GM12878 (cell line): Measurements from ENCODE around the gene PRSS16. TPM values are rescaled to one million over a fixed set of nuclear protein-coding genes. Genes with fewer than 3 reads are reported as not detected.

Experiments used
- ATAC-seq: fragments of 200-7000 bp; cut with Tn5 transposase; 3 replicates; pipeline ENCODE4 v1.9.1; 2020; ENCODE audit warnings: mild to moderate bottlenecking, moderate library complexity
- BruUV-seq: library from RNA; stranded (reverse); fragments of 400-500 nt; replicated peaks from 2 replicates; lab custom pipeline; 2021; lab: Mats Ljungman, UMichigan
- CTCF ChIA-PET: fragments of 300-600 bp; sonication (Branson Sonifier 250); formaldehyde crosslinking; extraction: SDS; loops from one replicate; lab custom pipeline; 2021; ENCODE audit warnings: inconsistent platforms; lab: Yijun Ruan, JAX
- POLR2A ChIA-PET: fragments of 350-600 bp; formaldehyde crosslinking; extraction: SDS; loops from one replicate; lab custom pipeline; 2021; ENCODE audit warnings: inconsistent platforms; lab: Charles Lee
- RAD21 ChIA-PET: fragments of 300-600 bp; sonication (Branson Sonifier 250); formaldehyde crosslinking; loops from one replicate; lab custom pipeline; 2023; ENCODE audit warnings: antibody characterized with exemption; ENCODE audit not compliant: unreplicated experiment; lab: Charles Lee
- SMC1A ChIA-PET: fragments of 300-600 bp; sonication (Branson Sonifier 250); formaldehyde crosslinking; loops from one replicate; lab custom pipeline; 2023; ENCODE audit not compliant: unreplicated experiment, uncharacterized antibody; lab: Charles Lee
- DNase-seq: peaks from one replicate; pipeline ENCODE4 v3.0.0-alpha.2; 2011; ENCODE audit warnings: low read depth, low spot score
- FAIRE-seq: peaks from 3 replicates; lab custom pipeline; 2011; peaks lifted over from hg19 to GRCh38; lab: Jason Lieb, UNC
- H2AFZ ChIP-seq: 2 replicates; pipeline ENCODE4 v1.6.0; 2011; ENCODE audit warnings: low read depth, low read length, control low read depth; ENCODE audit not compliant: control insufficient read depth
- H3K27ac ChIP-seq: 2 replicates; pipeline ENCODE4 v1.5.1; 2011; ENCODE audit warnings: control low read depth; ENCODE audit not compliant: control insufficient read depth, insufficient read depth
- H3K27me3 ChIP-seq, 2 experiments: replicated peaks in 1 of 2; 2 replicates each; pipeline versions ENCODE4 v1.6.0 to v1.6.1; 2011; ENCODE audit warnings: low read length in 1 of 2; ENCODE audit not compliant: control insufficient read depth in 2 of 2, insufficient read depth in 2 of 2
- H3K36me3 ChIP-seq, 2 experiments: 2 replicates each; pipeline ENCODE4 v1.5.1; 2011; ENCODE audit warnings: low read length in 1 of 2; ENCODE audit not compliant: control insufficient read depth in 2 of 2, insufficient read depth in 2 of 2
- H3K4me1 ChIP-seq: 2 replicates; pipeline ENCODE4 v1.6.1; 2011; ENCODE audit warnings: mild to moderate bottlenecking, low read length, moderate library complexity, mixed read lengths; ENCODE audit not compliant: control insufficient read depth, insufficient read depth
- H3K4me2 ChIP-seq: 2 replicates; pipeline ENCODE4 v1.6.0; 2011; ENCODE audit warnings: control low read depth; ENCODE audit not compliant: control insufficient read depth, insufficient read depth
- H3K4me3 ChIP-seq: fragments of 200-600 bp; sonication (generic); 2 replicates; pipeline ENCODE4 v1.5.1; 2016
- H3K79me2 ChIP-seq: 2 replicates; pipeline ENCODE4 v1.6.0; 2011; ENCODE audit warnings: low read length; ENCODE audit not compliant: control insufficient read depth, insufficient read depth
- H3K9ac ChIP-seq: 2 replicates; pipeline ENCODE4 v1.8.0; 2011; ENCODE audit warnings: low read length, control low read depth, mixed read lengths; ENCODE audit not compliant: control insufficient read depth, insufficient read depth
- H3K9me3 ChIP-seq: replicated peaks from 3 replicates; pipeline ENCODE4 v1.5.1; 2011; ENCODE audit warnings: mild to moderate bottlenecking, low read length; ENCODE audit not compliant: control insufficient read depth, insufficient read depth
- H4K20me1 ChIP-seq: 2 replicates; pipeline ENCODE4 v1.6.0; 2011; ENCODE audit not compliant: control insufficient read depth, insufficient read depth
- CHD1 ChIP-seq: IDR thresholded peaks from 2 replicates; pipeline ENCODE4 v1.6.1; 2012; ENCODE audit warnings: low read depth, low read length, improper control_type of control experiment
- IKZF2 ChIP-seq, 2 experiments: fragments of 450-650 bp; IDR thresholded peaks; 2 replicates each; pipeline ENCODE4 v1.6.1; 2017; ENCODE audit warnings: mild to moderate bottlenecking in 2 of 2, moderate library complexity in 2 of 2
- KDM1A ChIP-seq: fragments of 200-600 bp; sonication (generic); IDR thresholded peaks from 2 replicates; pipeline ENCODE4 v1.6.1; 2016; ENCODE audit warnings: borderline replicate concordance
- MYB ChIP-seq: fragments of 150-350 bp; IDR thresholded peaks from 2 replicates; pipeline ENCODE4 v1.6.1; 2014; ENCODE audit warnings: mild to moderate bottlenecking, low read depth, low read length, borderline replicate concordance
- NR2C2 ChIP-seq: IDR thresholded peaks from 2 replicates; pipeline ENCODE4 v1.6.1; 2011; ENCODE audit warnings: borderline replicate concordance, low read depth; ENCODE audit not compliant: control insufficient read depth, insufficient read length
- RELA ChIP-seq: fragments of 450-650 bp; IDR thresholded peaks from 2 replicates; pipeline ENCODE4 v1.8.0; 2014; ENCODE audit warnings: borderline replicate concordance; ENCODE audit not compliant: partially characterized antibody
- STAT1 ChIP-seq: fragments of 450-650 bp; conservative IDR thresholded peaks from 2 replicates; pipeline ENCODE4 v1.6.1; 2014; ENCODE audit warnings: antibody characterized with exemption, mild to moderate bottlenecking
- ZNF217 ChIP-seq: fragments of 450-650 bp; IDR thresholded peaks from 2 replicates; pipeline ENCODE4 v1.6.1; 2017; ENCODE audit warnings: antibody characterized with exemption, mild to moderate bottlenecking
- WGBS: methylation state at CpG from one replicate; pipeline ENCODE4 v1.1.6; 2016; ENCODE audit warnings: low lambda C conversion rate; ENCODE audit not compliant: insufficient replicate concordance, insufficient coverage; ENCODE audit errors: missing lambda C conversion rate; 5-methylcytosine and 5-hydroxymethylcytosine counted together
- in situ Hi-C: fragments of 300-500 bp; cut with MboI; formaldehyde crosslinking; loops from 9 replicates; pipeline ENCODE4 v1.14.3; 2018; ENCODE audit warnings: mixed read lengths
- intact Hi-C: fragments of 100-400 bp; cut with micrococcal nuclease; formaldehyde crosslinking; loops from one replicate; pipeline ENCODE4 v1.14.2; 2022; ENCODE audit not compliant: unreplicated experiment
- polyA plus RNA-seq, 11 experiments: library from polyadenylated mRNA; depleted of rRNA in 4 of 11; unstranded in 6 of 11; stranded (reverse) in 5 of 11; fragments of >200 nt; fragmentation: Nextera tagmentation in 4 of 11; fragmentation: Illumina TruSeq in 1 of 11; extraction: Ambion mirVana in 4 of 11; extraction: Trizol in 1 of 11; gene quantifications; 1 replicate in 1 of 11; 2 replicates in 10 of 11; pipeline versions ENCODE4 v1.2.1 to v1.2.3, GENCODE V29; 2011 to 2016; ENCODE audit warnings: inconsistent platforms in 2 of 11, missing spikeins in 2 of 11, low read depth in 1 of 11
- total RNA-seq, 4 experiments: library from RNA; depleted of rRNA in 3 of 4; stranded (reverse); fragments of >200 nt in 3 of 4; fragmentation: Illumina TruSeq in 1 of 4; extraction: Trizol in 1 of 4; gene quantifications; 2 replicates each; pipeline versions ENCODE4 v1.2.1 to v1.2.3, GENCODE V29; 2013 to 2021
- TF ChIP-seq, protein P1 (sequence below): fragments of 450-650 bp; formaldehyde crosslinking; IDR thresholded peaks from 2 replicates; pipeline ENCODE4 v1.5.0; 2022; ENCODE audit warnings: mild to moderate bottlenecking, missing genetic modification characterization

PRSS16 gene
- total and polyA plus RNA-seq, 10 of the 15 experiments (the other 5 are each of a cell fraction or from before 2014, with no cell fraction given): 2.1 to 12.8 (median 6.6) TPM

DNA sequence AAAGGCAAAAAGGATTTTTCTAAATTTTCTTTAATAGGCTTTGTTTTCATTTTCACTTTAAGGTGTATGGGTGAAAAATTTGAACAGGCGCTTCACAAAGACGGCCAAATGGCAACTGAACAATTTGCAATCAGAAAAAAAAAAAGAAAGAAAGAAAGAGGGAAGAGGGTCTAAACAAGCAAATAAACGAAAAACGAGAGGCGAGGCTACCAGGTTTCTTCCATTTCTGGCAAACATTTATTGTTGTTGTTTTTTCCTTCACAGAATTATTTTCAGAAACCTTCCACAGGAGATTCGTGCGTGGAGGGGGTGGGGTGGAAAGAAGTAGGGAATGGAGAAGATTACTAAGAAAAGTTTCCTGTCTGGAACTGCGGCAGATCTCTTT, 40.2 kb downstream of the PRSS16 start:
- H3K4me2 ChIP-seq: peak overlapping the region; percentile 69
- intact Hi-C loops: no loop called here
- RAD21 ChIA-PET: no interaction called here

More for the DNA sequence above, 40.2 kb downstream of the PRSS16 start:
- no TSS peak for BruUV-seq
- Histone ChIP-seq H3K9me3 (peaks cover 12% of the 10 kb centered on the region), H3K36me3 (no peaks in the 10 kb centered on the region), H2AFZ (peak overlapping the region; percentile 52), H3K79me2 (no peaks in the 10 kb centered on the region), H3K9ac (no peak overlapping the region), H4K20me1 (no peaks in the 10 kb centered on the region), H3K27me3 (no peaks in the 10 kb centered on the region), H3K27ac (no peak overlapping the region), H3K4me1 (no peaks in the 10 kb centered on the region; the same call in 1 of the 2 replicates), H3K4me3 (peak overlapping the region; percentile 42; the same call in 1 of the 2 replicates)
- CTCF ChIA-PET: no interaction called here
- 31% methylated on average over 8 of the region's 8 CpGs for WGBS
- TF ChIP-seq NR2C2 (no peak), STAT1 (no peak), KDM1A (no peak), MYB (no peak), IKZF2 (IDR thresholded peaks at IDR 0.05) (0 out of 4 replicates have a peak, but pooled peaks of 1 of the 2 experiments have one; percentile 14), RELA (no peak), ZNF217 (no peak), CHD1 (no peak)
- TF ChIP-seq, protein P1, sequence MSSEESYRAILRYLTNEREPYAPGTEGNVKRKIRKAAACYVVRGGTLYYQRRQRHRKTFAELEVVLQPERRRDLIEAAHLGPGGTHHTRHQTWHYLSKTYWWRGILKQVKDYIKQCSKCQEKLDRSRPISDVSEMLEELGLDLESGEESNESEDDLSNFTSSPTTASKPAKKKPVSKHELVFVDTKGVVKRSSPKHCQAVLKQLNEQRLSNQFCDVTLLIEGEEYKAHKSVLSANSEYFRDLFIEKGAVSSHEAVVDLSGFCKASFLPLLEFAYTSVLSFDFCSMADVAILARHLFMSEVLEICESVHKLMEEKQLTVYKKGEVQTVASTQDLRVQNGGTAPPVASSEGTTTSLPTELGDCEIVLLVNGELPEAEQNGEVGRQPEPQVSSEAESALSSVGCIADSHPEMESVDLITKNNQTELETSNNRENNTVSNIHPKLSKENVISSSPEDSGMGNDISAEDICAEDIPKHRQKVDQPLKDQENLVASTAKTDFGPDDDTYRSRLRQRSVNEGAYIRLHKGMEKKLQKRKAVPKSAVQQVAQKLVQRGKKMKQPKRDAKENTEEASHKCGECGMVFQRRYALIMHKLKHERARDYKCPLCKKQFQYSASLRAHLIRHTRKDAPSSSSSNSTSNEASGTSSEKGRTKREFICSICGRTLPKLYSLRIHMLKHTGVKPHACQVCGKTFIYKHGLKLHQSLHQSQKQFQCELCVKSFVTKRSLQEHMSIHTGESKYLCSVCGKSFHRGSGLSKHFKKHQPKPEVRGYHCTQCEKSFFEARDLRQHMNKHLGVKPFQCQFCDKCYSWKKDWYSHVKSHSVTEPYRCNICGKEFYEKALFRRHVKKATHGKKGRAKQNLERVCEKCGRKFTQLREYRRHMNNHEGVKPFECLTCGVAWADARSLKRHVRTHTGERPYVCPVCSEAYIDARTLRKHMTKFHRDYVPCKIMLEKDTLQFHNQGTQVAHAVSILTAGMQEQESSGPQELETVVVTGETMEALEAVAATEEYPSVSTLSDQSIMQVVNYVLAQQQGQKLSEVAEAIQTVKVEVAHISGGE (CRISPR knock-in tag): no peak
- in situ Hi-C loops: no loop called here
- no peak for FAIRE-seq
- no peak for ATAC-seq
- POLR2A ChIA-PET: no interaction called here
- SMC1A ChIA-PET: no interaction called here
- DNase-seq: no peak
